Midbrain (tissue), 1 donor: ENCODE data around the gene PEAK1.
A peak's percentile ranks its signal among the peaks of the same experiment; 100 is the strongest.
"Not testable (repeated sequence)": the region's sequence is repeated elsewhere in the genome, so short reads cannot be mapped to it uniquely, and the experiment has no call there.

Experiments
- DNase-seq: peaks from one replicate; lab custom pipeline; 2025; lab: John Stamatoyannopoulos, UW

PEAK1 gene

GRCh38 chr15:77420610-77421369 lies 886 bp upstream of the PEAK1 start, which contains the start of gene HMG20A:
Gene HMG20A, plus strand, starts transcription at chr15:77420888. Its CDS starts 37,520 bp downstream, at chr15:77458408.
- peak; percentile 90 for DNase-seq

DNA sequence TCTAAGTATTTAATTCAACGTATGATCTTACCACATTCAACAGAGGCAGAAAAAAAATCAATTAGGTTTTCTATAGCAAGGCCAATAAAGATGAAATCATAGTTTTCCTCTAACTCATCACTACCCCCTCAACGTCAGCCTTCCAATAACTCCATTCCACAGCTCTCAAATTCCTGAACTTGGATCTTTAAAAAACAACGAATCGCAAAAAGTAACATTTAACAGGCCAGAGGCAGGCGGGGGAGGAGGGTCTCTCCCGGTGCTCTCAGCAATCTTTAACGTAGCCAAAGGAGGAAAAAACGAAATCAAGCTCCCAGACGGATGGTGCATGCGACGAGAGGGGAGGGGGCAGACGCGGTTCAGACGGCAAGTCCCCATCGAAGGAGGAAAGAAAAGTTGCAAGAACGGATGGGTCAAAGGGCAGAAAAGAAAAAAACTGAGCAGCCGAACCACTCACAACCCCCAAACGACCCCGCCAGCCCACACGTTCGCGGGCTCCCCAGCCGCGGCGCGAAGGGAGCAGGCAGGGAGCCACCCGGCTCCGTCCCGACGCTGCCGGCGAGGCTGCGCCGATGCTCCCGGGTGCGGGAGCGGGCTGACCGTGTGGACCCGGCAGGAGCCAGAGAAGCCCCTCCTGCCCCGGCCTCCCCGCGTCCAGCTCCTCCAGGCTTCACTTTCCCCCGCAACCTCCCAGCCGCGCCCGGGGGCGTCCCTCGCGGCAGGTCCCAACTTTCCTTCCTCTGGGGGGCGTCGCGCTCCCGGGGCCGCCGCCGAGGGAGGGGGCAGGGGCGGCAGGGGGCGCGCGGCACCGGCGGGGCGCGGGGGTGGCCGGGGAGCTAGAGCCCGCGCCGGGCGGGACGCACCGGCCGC lies 703 bp downstream of the PEAK1 start:
- DNase-seq: peak; percentile 32

- peak; percentile 22 for DNase-seq
Observed at GRCh38 chr15:77418391-77418965, 1.4 kb downstream of the PEAK1 start.

DNA sequence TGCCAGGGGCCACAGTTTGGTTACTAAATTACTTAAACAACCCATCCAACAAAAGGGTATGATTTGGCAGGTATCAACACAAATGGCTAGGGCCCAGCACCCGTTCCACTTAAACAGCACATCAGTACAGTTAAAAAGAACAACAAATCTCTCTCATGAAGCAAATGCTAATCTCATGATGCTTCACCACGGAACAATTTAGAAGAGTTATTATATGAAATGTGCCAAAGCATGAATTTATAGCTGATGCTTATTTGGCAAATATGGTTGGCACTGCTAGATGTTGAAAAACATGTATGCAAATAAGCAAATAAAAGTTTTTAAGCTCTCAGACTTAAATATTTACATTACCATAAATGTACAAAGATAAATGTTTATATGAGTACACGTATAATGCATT lies 2.3 kb downstream of the PEAK1 start:
- peak; percentile 2 for DNase-seq

- DNase-seq: no peak
Observed at GRCh38 chr15:77416954-77417353, 3.0 kb downstream of the PEAK1 start.

GRCh38 chr15:77416148-77416455 lies 3.8 kb downstream of the PEAK1 start:
- DNase-seq: no peak

DNA sequence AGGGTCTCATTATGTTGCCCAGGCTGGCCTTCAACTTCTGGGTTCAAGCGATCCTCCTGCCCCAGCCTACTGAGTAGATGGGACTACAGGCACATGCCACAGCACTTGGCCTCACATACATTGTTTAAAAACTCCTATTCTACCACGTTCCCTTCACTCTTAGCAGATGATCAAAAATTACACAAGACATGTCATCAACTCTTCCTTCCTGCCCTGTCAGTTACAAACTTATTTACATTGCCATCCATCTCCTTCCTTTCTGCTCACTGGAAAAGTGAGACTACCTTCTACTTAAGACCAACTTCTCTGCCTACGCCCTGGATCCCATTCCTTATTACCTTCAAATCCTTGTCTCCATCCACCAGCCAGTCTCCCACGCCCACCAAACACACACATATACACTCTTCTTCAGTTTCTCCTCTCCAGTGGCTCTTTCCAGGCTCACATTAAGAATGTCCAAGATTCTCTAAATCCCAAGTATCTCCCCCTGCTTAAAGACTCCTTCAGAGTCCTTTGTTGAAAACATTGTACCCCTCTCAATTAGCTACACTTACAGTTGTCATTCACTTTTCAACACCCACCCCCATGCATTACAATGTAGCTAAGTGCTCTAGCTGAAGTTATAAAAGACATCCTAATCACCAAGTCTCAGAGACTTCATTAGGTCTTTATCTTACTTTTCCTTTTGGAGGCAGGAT lies 4.3 kb downstream of the PEAK1 start:
- DNase-seq: no peak

- no peak for DNase-seq
Observed at GRCh38 chr15:77414789-77415442, 5.0 kb downstream of the PEAK1 start.

DNA sequence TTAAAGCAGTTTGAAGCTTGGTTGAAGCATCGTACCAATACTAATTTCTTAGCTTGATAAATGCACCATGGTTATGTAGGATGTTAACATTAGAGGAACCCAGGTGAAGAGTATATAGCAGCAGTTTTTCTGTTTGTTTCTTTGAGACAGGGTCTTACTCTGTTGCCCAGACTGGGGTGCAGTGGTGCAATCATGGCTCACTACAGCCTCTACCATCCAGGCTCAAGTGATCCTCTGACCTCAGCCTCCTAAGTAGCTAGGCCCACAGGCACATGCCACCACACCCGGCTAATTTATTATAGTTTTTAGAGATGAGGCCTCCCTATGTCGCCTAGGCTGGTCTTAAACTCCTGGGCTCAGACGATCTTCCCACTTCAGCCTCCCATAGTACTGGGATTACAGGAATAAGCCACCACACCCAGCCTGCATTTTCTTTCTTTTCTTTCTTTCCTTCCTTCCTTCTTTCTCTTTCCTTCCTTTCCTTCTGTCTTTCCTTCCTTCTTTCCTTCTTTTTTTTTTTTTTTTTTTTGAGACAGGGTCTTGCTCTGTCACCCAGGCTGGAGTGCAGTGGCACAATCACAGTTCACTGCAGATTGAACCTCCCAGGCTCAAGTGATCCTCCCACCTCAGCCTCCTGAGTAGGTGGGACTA lies 6.1 kb downstream of the PEAK1 start:
- DNase-seq: no peak

DNA sequence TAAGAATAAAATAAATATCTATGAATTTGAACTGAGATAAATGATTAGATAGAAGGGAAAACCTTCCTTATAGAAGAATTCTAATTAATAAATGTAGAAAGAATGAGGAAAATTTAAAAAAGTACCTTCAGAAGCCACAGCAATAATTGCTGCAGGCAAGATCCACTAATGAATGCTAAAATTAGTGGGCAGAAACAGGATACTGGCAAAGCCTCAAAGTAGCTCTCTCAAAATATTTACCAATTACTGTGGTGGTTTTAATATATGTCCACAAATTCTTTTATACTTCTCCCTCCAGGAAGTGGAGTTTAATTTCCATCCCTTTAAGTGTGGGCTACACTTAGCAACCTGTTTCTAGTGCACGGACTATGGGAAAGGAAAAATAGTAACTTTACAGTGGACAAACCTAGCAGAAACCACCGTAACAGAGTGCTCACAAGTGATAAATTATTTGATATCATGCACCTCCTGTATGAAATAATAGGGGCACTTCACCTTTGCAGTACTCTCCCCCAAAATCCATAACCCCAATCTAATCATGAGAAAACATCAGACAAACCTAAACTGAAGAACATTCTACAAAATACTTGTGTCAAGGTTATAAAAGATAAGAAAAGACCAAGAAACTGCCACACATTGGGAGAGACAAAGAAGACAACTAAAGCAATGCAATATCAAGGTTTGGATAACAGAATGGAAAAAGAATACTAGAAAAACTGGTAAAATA lies 6.8 kb downstream of the PEAK1 start:
- DNase-seq: no peak

- no peak for DNase-seq
Observed at GRCh38 chr15:77411619-77411976, 8.3 kb downstream of the PEAK1 start.

- DNase-seq: no peak
Observed at GRCh38 chr15:77410701-77411618, 8.9 kb downstream of the PEAK1 start.

GRCh38 chr15:77410157-77410500 lies 9.8 kb downstream of the PEAK1 start:
- DNase-seq: not testable (repeated sequence)

DNA sequence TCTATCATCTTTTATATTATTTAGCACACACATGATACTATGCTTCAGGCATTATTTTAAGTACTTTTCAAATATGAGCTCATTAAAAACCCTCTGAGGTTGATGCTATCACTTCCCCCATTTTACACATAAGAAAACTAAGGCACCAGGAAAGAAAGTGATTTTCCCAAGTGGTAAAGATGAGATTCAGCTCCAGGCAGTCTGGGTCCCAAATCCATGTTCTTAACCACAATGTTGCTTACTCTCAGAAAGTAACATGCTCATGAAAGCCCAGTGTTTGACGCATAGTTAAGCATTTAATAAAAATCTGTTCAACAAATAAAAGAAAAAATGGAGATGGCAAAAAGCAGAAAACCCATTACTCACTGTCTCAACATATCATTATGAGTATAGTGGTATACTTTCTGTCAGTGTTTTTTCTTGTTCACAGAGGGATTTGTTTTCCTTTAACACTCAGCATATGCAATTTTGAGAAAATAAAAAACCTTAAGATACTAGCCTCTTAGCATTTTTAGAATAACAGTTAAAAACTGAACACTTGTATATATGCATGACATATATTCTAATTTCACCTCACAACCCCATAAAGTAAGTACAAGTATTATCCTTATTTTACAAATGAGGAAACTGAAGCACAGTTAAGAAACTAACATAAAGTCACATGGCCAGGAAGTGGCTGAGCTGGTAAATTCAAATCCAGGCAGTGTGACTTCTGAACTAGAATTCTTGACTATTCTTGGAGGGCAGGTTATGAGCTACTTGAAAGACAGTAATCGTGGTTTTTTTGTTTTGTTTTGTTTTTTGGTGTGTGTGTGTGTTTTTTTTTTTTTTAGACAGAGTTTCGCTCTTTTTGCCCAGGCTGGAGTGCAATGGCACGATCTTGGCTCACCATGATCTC lies 10.4 kb downstream of the PEAK1 start:
- peak; percentile 2 for DNase-seq

DNA sequence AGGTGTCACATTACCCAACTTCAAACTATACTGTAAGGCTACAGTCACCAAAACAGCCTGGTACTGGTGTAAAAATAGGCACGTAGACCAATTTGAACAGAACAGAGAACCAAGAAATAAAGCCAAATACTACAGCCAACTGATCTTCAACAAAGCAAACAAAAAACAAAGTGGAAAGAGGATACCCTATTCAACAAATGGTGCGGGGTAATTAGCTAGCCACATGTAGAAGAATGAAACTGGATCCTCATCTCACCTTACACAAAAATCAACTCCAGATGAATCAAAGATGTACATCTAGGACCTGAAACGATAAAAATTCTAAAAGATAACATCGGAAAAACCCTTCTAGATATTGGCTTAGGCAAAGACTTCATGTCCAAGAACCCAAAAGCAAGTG lies 13.1 kb downstream of the PEAK1 start:
- DNase-seq: no peak

GRCh38 chr15:77406173-77406759 lies 13.6 kb downstream of the PEAK1 start:
- not testable (repeated sequence) for DNase-seq

DNA sequence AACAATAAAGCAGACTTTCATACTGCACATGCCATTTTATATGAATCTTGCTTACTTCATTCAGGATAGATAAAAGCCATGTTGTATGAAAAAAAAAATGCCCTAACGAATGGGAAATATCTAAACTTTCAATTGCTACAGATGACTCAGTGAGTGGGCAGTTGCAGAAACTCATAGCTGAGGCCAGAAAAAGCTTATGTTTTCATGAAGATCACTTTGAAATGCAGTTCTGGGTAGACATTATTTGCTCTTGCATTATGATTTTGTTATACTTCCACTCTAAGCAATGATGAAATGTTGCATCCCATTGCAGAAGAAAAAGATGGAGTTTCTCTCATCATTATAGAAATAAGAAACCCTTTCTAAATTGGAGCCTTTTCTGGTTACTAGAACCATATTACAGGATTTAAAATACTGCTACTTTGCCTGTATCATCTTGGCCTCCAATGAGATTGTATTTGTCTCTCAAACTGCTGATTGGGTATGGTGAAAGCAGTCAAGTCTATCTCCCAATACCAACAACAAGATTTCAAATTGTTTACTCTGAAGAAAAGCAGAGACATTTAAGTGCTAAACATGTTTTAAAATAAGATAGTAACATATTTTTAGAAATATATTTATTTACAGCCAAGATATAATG lies 17.0 kb downstream of the PEAK1 start:
- DNase-seq: no peak

DNA sequence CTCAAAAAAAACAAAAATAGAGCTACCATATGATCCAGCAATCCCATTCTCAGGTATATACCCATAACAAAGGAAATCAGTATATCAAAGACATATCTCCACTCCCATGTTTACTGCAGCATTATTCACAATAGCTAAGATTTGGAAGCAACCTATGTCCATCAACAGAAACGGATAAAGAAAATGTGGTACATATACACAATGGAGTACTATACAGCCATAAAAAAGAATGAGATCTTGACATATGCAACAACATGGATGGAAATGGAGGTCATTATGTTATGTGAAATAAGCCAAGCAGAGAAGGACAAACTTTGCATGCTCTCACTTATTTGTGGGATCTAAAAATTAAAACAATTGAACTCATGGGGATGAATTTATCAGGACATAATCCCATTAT lies 19.6 kb downstream of the PEAK1 start:
- no peak for DNase-seq
